MM.1S (cell line): Measurements from ENCODE around the gene BRINP1.

Source experiments
- EZH2 ChIP-seq: fragments of 300-600 bp; sonication (generic); optimal IDR thresholded peaks from 2 replicates; pipeline ENCODE3; 2017; ENCODE audit warnings: low read depth, mild to moderate bottlenecking, antibody characterized with exemption, low read length, mixed read lengths
- EZH2phosphoT487 ChIP-seq: fragments of 300-600 bp; sonication (generic); IDR thresholded peaks from 2 replicates; pipeline ENCODE4 v1.6.1; 2018; ENCODE audit warnings: antibody characterized with exemption, low read length
- TF ChIP-seq, protein P1 (sequence below): fragments of 300-600 bp; sonication (generic); IDR thresholded peaks from 2 replicates; pipeline ENCODE4 v1.5.1; 2016; ENCODE audit warnings: antibody characterized with exemption, low read length, mixed read lengths

DNA sequence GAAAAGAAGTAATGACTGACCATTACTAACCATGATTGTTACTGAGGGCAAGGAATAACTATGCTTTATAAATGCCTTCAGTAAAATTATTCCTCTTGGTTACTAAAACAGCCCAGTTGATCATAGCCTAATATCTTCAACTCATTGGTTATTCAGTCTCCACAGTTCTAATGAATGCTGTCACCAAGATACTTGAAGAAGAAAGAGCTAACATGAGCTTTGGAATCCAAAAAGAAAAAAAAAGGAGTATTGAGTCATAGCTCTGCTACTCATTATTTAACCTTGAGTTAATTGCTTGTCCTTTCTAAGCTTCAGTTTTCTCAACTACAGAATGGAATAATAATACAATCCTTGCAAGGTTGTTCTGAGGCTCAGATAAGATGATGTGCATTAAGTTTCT, 187.7 kb downstream of the BRINP1 start:
- TF ChIP-seq, protein P1, sequence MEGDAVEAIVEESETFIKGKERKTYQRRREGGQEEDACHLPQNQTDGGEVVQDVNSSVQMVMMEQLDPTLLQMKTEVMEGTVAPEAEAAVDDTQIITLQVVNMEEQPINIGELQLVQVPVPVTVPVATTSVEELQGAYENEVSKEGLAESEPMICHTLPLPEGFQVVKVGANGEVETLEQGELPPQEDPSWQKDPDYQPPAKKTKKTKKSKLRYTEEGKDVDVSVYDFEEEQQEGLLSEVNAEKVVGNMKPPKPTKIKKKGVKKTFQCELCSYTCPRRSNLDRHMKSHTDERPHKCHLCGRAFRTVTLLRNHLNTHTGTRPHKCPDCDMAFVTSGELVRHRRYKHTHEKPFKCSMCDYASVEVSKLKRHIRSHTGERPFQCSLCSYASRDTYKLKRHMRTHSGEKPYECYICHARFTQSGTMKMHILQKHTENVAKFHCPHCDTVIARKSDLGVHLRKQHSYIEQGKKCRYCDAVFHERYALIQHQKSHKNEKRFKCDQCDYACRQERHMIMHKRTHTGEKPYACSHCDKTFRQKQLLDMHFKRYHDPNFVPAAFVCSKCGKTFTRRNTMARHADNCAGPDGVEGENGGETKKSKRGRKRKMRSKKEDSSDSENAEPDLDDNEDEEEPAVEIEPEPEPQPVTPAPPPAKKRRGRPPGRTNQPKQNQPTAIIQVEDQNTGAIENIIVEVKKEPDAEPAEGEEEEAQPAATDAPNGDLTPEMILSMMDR = no peak
- TF ChIP-seq EZH2 (no peak), EZH2phosphoT487 (no peak)
